Suprapubic skin (tissue), 4 donors: Measurements from ENCODE around the gene CLASP2.

Experiments
- CTCF ChIP-seq, 2 donors: fragments of 200-600 bp in 1 of 2; fragments of 450-650 bp in 1 of 2; sonication (generic) in 1 of 2; IDR thresholded peaks; one replicate each; pipeline ENCODE4 v1.5.1; 2016 to 2019; ENCODE audit warnings: antibody characterized with exemption in 2 of 2, mild to moderate bottlenecking in 1 of 2, moderate library complexity in 1 of 2
- EP300 ChIP-seq: sonication (generic); formaldehyde crosslinking; IDR thresholded peaks from one replicate; pipeline ENCODE4 v1.6.1; 2017; ENCODE audit warnings: antibody characterized with exemption
- POLR2A ChIP-seq, 2 donors: fragments of 450-650 bp; IDR thresholded peaks; one replicate each; pipeline ENCODE4 v1.6.1; 2017; ENCODE audit warnings: antibody characterized with exemption in 2 of 2, mild to moderate bottlenecking in 2 of 2, moderate library complexity in 2 of 2
- POLR2AphosphoS5 ChIP-seq, 3 donors: sonication (generic); formaldehyde crosslinking; IDR thresholded peaks; one replicate each; pipeline ENCODE4 v1.6.1; 2017; ENCODE audit warnings: antibody characterized with exemption in 3 of 3

- TF ChIP-seq CTCF (IDR thresholded peaks at IDR 0.05) (no peak), POLR2A (IDR thresholded peaks at IDR 0.05) (no peak), EP300 (no peak), POLR2AphosphoS5 (IDR thresholded peaks at IDR 0.05) (no peak)
These were observed 497 bp upstream of the CLASP2 start for GRCh38 chr3:33718595-33718907.
